Measurements from ENCODE around the gene CIDEB.

Gene CIDEB

DNA sequence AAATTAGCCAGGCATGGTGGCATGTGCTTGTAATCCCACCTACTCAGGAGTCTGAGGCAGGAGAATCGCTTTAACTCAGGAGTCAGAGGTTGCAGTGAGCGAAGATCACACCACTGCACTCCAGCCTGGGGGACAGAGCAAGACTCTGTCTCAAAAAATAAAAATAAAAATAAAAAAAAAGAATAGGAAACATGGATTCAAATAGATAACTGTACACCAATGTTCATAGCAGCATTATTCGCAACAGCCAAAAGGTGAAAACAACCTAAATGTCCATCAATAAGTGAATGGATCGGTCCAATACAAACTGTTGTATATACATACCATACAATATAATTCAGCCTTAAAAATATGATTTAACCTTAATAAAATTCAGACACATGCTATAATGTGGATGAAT lies 35.1 kb upstream of the CIDEB start:
- Histone ChIP-seq H3K27me3 (ENCODE audit: control insufficient read depth, insufficient read depth, low read length) (peaks cover 49% of the 10 kb centered on the region), H3K9me3 (ENCODE audit: control insufficient read depth, insufficient read depth, low read length) (no peaks in the 10 kb centered on the region), H3K36me3 (ENCODE audit: control insufficient read depth, insufficient read depth, low read length) (no peaks in the 10 kb centered on the region), H3K4me1 (ENCODE audit: control insufficient read depth, insufficient read depth, low read length) (0 out of 2 replicates have a peak, but pooled peaks cover 4% of the 10 kb centered on the region), H3K9ac (ENCODE audit: low read depth, low read length) (no peak overlapping the region), H3K4me3 (ENCODE audit: low read depth, low read length) (no peak overlapping the region), H3K27ac (ENCODE audit: low read depth, low read length) (no peak overlapping the region)

DNA sequence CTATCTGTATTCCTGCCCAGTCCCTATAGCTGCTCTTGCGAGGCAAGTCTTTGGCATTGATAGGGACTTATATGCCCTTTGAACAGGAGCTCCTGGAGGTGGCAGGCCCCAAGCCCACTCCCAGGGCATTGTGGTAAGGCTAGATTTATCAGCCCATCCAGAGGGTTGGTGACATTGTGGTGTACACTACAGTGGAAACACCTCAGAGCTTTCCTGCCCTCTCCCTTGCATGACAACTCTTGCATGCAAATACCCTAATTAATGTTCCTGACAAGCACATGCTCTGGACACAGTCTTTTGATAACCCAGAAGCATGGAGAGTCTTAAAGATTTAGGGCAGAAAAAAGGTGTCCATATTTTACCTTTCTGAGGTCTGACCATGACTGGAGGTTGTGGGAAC lies 32.8 kb upstream of the CIDEB start:
- H3K9me3 ChIP-seq (ENCODE audit: control insufficient read depth, insufficient read depth, low read length), result no peaks in the 10 kb centered on the region
- no peak overlapping the region for H3K27ac ChIP-seq (ENCODE audit: low read depth, low read length)
- no peak overlapping the region for H3K9ac ChIP-seq (ENCODE audit: low read depth, low read length)
- no peaks in the 10 kb centered on the region for H3K36me3 ChIP-seq (ENCODE audit: control insufficient read depth, insufficient read depth, low read length)
- H3K4me3 ChIP-seq (ENCODE audit: low read depth, low read length), result no peak overlapping the region
- H3K4me1 ChIP-seq (ENCODE audit: control insufficient read depth, insufficient read depth, low read length), result 0 out of 2 replicates have a peak, but pooled peaks cover 5% of the 10 kb centered on the region
- peaks cover 62% of the 10 kb centered on the region for H3K27me3 ChIP-seq (ENCODE audit: control insufficient read depth, insufficient read depth, low read length)

DNA sequence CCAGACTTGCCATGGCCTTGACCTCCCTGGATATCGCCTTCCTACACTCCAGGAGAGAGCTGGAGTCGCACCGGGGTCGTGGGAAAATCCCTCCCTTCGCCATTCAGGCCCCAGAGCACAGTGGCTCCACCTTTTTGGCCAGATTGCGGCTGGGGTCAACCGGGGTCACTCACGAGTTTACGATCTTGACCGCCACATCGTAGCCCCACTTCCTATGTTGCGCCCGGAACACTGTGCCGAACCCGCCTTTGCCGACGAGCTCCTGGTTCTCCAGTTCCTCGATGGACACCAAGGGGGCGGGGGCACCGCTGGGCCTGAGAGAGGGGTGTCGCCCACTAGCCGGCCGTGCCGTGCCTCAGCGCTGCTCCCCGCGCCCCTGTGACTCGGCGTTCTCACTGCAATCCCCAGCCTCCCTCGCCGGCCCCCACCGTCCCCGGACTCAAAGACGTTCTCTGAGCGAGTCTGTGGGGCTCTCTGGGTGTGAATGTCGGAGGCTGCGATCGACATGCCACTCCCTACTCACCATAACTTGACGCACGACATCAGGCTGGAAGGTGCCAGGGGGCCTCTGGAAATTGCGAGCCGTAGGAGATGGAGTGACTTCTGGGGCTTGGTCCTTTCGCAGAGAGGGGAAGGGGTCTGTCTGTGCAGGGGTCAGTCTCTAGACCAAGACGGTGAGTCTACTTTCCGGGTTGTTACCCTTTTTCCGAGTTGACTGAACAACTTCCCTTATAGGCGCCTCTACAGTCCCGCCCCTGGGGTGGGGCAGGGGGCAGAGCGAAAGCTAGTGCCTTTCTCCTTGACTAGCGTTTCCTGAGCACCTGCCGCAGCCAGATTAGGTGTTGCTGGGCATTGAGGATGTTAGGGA lies 31.7 kb upstream of the CIDEB start, which contains the start of gene RIPK3:
Gene RIPK3 (minus strand): TSS at position 708 of the 868 bp plus-strand sequence. CDS start 165 bp downstream, at position 543.
- H3K4me1 ChIP-seq (ENCODE audit: control insufficient read depth, insufficient read depth, low read length), result 0 out of 2 replicates have a peak, but pooled peaks cover 8% of the 10 kb centered on the region
- H3K27me3 ChIP-seq (ENCODE audit: control insufficient read depth, insufficient read depth, low read length), result peaks cover 73% of the 10 kb centered on the region
- H3K27ac ChIP-seq (ENCODE audit: low read depth, low read length), result no peak within 1 kb of the TSS
- peak within 1 kb of the TSS; percentile 61 for H3K4me3 ChIP-seq (ENCODE audit: low read depth, low read length)
- H3K9me3 ChIP-seq (ENCODE audit: control insufficient read depth, insufficient read depth, low read length), result no peaks in the 10 kb centered on the region
- H3K9ac ChIP-seq (ENCODE audit: low read depth, low read length), result no peak within 1 kb of the TSS
- H3K36me3 ChIP-seq (ENCODE audit: control insufficient read depth, insufficient read depth, low read length), result no peaks in the 10 kb centered on the region

DNA sequence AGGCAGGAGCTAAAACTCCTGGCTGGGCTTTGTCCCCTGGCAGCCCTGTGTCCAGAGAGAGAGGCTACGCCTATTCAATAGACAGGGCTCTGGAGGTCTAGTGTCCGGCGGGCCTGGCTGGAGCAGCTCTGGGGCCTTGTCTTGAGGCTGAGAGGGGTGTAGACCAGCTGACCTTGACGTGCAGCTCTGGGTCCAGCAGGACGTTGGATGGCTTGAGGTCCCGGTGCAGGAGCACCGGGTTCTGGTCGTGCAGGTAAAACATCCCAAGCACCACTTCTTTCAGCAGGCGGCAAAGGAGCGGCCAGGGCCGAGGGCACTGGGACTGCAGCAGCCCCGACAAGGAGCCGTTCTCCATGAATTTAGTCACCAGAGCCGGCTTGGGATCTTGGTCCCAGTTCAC lies 31.1 kb upstream of the CIDEB start:
- peak overlapping the region; percentile 61 for H3K4me3 ChIP-seq (ENCODE audit: low read depth, low read length)
- no peak overlapping the region for H3K9ac ChIP-seq (ENCODE audit: low read depth, low read length)
- no peaks in the 10 kb centered on the region for H3K9me3 ChIP-seq (ENCODE audit: control insufficient read depth, insufficient read depth, low read length)
- peaks cover 80% of the 10 kb centered on the region for H3K27me3 ChIP-seq (ENCODE audit: control insufficient read depth, insufficient read depth, low read length)
- H3K36me3 ChIP-seq (ENCODE audit: control insufficient read depth, insufficient read depth, low read length), result no peaks in the 10 kb centered on the region
- no peak overlapping the region for H3K27ac ChIP-seq (ENCODE audit: low read depth, low read length)
- peaks cover 8% of the 10 kb centered on the region; the same call in 1 of the 2 replicates for H3K4me1 ChIP-seq (ENCODE audit: control insufficient read depth, insufficient read depth, low read length)

DNA sequence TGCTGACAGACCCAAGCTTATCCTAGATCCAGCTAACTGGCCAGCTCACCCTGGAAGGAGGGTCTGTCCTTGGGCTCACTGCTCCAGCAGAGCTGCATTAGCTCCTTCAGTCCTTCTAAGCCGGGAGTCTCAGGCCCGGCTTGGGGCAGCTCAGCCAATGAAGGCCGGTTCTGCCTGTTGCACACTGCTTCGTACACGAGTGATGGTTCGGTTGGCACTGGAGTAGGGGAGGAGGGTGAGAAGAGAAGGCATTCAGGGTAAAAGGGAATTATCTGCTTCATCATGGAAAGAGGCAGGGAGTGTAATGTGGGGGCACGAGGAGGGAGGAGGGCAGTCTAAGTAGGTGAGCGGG lies 30.0 kb upstream of the CIDEB start:
- Histone ChIP-seq H3K4me3 (ENCODE audit: low read depth, low read length) (no peak overlapping the region), H3K27me3 (ENCODE audit: control insufficient read depth, insufficient read depth, low read length) (peaks cover 90% of the 10 kb centered on the region), H3K27ac (ENCODE audit: low read depth, low read length) (no peak overlapping the region), H3K9ac (ENCODE audit: low read depth, low read length) (no peak overlapping the region), H3K9me3 (ENCODE audit: control insufficient read depth, insufficient read depth, low read length) (no peaks in the 10 kb centered on the region), H3K4me1 (ENCODE audit: control insufficient read depth, insufficient read depth, low read length) (peaks cover 8% of the 10 kb centered on the region; the same call in 1 of the 2 replicates), H3K36me3 (ENCODE audit: control insufficient read depth, insufficient read depth, low read length) (no peaks in the 10 kb centered on the region)

DNA sequence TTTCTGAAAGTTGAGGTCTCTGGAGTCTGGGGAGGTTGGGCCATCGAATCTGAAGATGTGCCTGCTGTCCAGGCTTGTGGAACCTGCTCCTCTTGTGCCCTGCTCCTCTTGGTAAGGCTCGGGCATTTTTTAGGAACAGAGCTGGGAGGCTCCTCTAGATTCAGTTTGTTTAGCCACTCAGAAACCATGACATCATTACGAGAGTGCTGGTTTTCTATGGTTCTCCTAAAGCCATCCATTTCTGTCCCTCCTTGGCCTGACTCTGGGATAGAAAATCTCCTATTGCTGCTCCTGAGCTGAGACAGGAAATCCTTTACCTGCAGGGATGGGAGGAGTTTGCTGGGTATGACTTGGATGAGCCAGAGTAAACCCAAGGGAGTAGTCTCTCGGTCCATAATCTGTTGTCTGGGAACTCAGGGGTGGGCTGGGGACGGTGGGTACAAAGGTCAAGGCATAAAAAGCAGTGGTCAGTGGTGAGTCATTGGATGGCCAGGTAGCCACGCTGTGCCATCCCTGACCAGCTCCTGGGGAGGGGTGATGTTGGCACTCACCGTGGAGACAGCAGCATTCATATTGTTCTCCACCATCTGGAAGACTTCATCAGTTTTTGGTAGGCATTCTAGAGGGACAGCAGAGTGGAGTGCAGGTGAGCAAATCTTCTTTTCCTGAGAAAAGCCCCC lies 29.5 kb upstream of the CIDEB start:
- H3K9me3 ChIP-seq (ENCODE audit: control insufficient read depth, insufficient read depth, low read length), result no peaks in the 10 kb centered on the region
- H3K27me3 ChIP-seq (ENCODE audit: control insufficient read depth, insufficient read depth, low read length), result peaks cover 95% of the 10 kb centered on the region
- H3K27ac ChIP-seq (ENCODE audit: low read depth, low read length), result no peak overlapping the region
- H3K4me1 ChIP-seq (ENCODE audit: control insufficient read depth, insufficient read depth, low read length), result peaks cover 9% of the 10 kb centered on the region; the same call in 1 of the 2 replicates
- no peak overlapping the region for H3K4me3 ChIP-seq (ENCODE audit: low read depth, low read length)
- no peaks in the 10 kb centered on the region for H3K36me3 ChIP-seq (ENCODE audit: control insufficient read depth, insufficient read depth, low read length)
- H3K9ac ChIP-seq (ENCODE audit: low read depth, low read length), result no peak overlapping the region

DNA sequence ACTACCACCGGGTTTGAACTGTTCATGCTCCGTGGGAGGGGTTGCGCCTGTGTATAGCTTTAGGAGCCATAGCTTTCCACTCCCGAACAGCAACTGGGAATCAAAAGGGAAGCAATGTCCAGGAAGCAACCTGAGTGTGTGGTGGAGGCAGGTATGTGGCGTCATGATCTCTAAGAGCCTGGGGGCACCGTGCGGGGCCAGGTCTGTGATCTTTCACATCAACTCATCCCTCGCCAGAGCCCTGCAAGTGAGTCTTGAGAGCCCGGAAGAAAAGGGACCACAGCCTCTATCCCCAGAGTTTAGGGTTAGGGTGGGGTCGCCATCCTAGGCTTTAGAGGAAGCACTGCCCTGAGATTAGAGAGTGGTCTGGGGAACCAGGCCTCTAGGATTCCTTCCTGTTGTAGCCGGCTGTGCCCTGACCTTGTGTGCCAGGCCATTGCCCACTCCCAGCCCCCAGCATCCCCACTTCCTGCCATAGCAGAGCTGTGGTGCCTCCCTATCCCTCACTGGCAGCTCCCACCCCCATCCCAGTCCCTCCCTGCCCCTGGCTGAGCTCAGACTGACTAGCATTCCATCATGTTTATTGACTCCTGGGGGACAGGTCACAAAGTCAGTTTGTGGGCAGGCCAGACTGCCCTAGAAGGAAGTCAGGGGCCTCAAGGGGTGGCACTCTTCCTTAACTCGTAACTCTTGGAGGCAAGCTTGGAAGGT lies 27.8 kb upstream of the CIDEB start:
- H3K27ac ChIP-seq (ENCODE audit: low read depth, low read length), result no peak overlapping the region
- H3K9me3 ChIP-seq (ENCODE audit: control insufficient read depth, insufficient read depth, low read length), result no peaks in the 10 kb centered on the region
- no peak overlapping the region for H3K9ac ChIP-seq (ENCODE audit: low read depth, low read length)
- H3K4me3 ChIP-seq (ENCODE audit: low read depth, low read length), result peak overlapping the region; percentile 74
- no peaks in the 10 kb centered on the region for H3K36me3 ChIP-seq (ENCODE audit: control insufficient read depth, insufficient read depth, low read length)
- H3K27me3 ChIP-seq (ENCODE audit: control insufficient read depth, insufficient read depth, low read length), result peaks cover 100% of the 10 kb centered on the region
- peaks cover 14% of the 10 kb centered on the region; the same call in 1 of the 2 replicates for H3K4me1 ChIP-seq (ENCODE audit: control insufficient read depth, insufficient read depth, low read length)

DNA sequence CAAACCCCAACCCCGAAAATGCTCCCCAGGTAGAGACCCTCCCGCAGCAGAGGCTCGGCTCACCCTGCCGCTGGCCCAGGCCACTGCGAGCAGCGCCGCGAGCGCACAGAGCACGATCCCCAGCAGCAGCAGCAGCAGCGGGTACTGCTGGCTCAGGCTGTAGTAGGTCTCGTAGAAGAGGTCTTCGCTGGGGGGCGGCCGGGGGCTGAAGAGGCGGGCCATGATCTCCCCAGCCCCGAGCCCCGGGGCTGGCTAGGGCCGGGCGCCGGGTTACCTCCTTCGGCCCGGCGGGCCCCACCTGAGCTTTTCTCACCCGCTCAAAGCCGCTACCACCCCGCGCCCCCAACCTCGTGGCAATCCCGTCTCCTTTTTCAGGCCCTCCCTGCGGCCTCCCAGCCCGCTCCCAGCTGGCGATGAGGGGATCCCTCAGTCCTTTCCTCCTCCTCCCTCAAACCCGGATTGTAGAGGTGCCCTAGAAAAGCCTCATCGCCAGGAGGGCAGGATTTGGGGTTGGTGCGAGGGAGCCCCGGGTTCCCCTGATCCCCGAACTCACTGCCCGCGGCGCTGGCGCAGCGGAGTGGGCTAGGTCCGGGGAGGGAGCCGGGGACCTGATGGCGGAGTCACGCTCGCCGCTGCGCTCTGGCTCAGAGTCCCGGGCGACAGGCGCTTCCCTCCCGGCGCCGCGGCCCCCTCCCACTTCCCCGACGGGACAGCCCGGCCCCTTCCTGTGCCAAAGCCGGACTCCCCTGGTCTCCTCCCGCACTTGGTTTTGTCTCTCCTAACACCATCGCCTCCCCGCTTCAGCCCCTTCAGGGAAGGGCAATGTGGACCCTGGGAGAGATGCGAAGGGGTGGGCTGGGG lies 26.9 kb upstream of the CIDEB start, which contains the start of gene ADCY4:
Gene ADCY4 (minus strand): TSS at position 641 of the 861 bp plus-strand sequence. CDS start 419 bp downstream, at position 222.
- peaks cover 100% of the 10 kb centered on the region for H3K27me3 ChIP-seq (ENCODE audit: control insufficient read depth, insufficient read depth, low read length)
- H3K4me1 ChIP-seq (ENCODE audit: control insufficient read depth, insufficient read depth, low read length), result peaks cover 14% of the 10 kb centered on the region; the same call in 1 of the 2 replicates
- no peaks in the 10 kb centered on the region for H3K36me3 ChIP-seq (ENCODE audit: control insufficient read depth, insufficient read depth, low read length)
- no peak within 1 kb of the TSS for H3K27ac ChIP-seq (ENCODE audit: low read depth, low read length)
- no peak within 1 kb of the TSS for H3K9ac ChIP-seq (ENCODE audit: low read depth, low read length)
- H3K9me3 ChIP-seq (ENCODE audit: control insufficient read depth, insufficient read depth, low read length), result no peaks in the 10 kb centered on the region
- peak within 1 kb of the TSS; percentile 74 for H3K4me3 ChIP-seq (ENCODE audit: low read depth, low read length)

DNA sequence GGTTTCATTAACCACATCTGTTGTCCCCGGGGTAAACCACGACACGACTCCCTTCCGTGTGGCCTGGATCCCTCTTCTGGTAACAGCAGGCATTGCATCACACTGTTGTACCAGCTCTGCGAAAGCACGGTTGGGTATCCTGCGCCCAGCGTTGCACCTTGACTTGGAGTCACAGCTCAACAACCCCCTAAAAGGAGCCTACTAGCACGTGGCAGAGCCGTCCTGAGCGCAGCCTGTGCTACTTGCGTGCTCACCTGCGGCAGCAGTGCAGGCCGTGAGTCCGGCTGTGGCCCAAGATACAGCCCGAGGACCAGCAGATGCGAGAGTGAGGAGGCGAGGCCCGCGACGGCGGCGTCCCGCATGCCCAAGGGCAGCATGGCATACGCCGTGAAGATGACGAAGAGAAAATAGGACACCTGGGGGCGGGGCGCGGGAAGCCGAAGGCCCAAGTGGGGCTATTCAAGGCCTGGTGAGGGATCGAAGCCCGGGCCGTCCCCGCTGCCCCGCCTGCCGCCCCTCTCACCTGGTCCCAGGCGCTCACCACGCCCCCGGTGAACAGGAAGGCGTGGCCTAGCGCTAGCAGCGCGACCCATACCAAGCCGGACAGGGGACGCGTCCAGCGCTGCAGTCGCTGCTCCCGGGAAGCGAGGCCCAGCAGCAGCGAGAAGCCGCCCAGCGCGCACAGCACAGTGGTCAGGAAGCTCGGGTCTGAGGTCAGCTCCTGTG lies 24.7 kb upstream of the CIDEB start:
- Histone ChIP-seq H3K4me3 (ENCODE audit: low read depth, low read length) (peak overlapping the region; percentile 61), H3K4me1 (ENCODE audit: control insufficient read depth, insufficient read depth, low read length) (peaks cover 10% of the 10 kb centered on the region; the same call in 1 of the 2 replicates), H3K27ac (ENCODE audit: low read depth, low read length) (no peak overlapping the region), H3K9ac (ENCODE audit: low read depth, low read length) (no peak overlapping the region), H3K36me3 (ENCODE audit: control insufficient read depth, insufficient read depth, low read length) (no peaks in the 10 kb centered on the region), H3K27me3 (ENCODE audit: control insufficient read depth, insufficient read depth, low read length) (peaks cover 85% of the 10 kb centered on the region), H3K9me3 (ENCODE audit: control insufficient read depth, insufficient read depth, low read length) (no peaks in the 10 kb centered on the region)
